NCI-H2171 treated with DMSO at 0.1 percent for 48 hours (cell line): ENCODE measurements around the gene CEP85.
A peak's percentile ranks its signal among the peaks of the same experiment; 100 is the strongest.
"Not testable (repeated sequence)": the region's sequence is repeated elsewhere in the genome, so short reads cannot be mapped to it uniquely, and the experiment has no call there.

Experiments
- DNase-seq: peaks from one replicate; lab custom pipeline; 2025; lab: John Stamatoyannopoulos, UW

CEP85 gene

DNA sequence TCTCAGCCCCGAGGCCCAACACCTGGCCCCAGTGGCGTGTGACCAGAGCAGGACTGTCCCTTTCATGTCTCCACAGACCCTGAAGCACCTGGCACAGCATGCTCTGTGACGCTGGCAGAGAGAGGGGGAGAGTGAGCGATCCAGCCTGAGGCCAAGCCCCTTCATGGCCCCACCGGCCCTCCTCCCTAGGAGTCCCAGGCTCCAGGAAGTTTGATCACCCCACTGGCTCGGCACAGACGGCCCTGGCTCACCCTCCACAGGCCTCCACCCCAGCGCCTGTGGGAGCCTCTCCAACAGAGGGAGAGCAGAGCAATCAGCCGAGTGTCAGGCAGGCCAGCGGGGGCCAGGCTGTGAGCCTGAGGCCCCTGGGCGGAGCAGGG, 56.9 kb downstream of the CEP85 start:
- DNase-seq = no peak

DNA sequence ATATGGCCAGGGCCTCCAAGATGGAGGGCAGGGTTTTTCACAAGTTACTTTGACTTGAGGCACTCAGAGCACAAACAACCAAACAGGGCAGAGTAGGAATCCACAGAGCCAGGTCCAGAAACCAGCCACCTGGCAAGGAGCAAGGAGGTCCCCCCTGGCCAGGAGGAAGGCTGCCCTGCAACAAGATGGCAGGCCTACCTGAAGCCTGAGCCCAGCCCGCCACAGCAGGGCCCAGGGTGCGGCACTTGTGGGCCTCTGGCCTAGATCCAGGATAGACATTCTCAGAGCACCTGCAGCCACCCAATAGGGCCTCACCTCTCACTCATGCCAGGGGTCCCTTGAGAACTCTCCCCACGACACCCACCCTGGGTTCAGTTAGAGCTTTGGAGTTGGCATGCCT, 57.4 kb downstream of the CEP85 start:
- DNase-seq = no peak

DNA sequence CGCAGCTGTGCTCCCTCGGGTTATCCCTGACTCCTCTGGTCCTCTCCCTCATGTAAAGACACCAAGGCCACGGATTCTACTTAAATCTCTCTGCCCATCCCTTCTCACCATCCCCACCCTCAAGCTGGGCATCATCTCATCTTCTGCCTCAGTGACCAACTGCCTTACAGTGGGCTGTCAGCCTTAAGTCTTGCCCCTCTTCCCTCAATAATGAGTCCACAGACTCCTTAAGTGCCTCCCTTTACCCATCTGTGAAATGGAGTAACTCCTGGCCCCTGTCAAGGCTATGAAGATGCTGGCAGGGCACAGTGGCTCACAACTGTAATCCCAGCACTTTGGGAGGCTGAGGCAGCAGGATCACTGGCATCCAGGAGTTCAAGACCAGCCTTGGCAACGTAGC, 57.9 kb downstream of the CEP85 start:
- DNase-seq = no peak

DNA sequence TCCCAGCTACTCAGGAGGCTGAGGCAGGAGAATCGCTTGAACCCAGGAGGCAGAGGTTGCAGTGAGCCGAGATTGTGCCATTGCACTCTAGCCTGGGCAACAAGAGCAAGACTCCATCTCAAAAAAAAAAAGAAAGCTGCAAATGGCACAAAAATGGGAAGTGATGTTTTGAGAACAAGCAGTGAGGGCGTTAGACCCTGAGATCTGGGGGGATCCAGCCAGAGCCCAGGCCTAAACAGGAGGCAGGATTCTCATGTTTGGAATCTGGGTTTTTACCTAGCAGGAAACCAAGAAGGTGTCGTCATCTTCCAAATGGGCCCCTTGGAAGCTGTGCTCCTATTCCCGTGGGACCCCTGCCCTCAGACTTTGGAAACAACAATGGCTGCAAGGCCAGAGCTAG, 58.7 kb downstream of the CEP85 start:
- not testable (repeated sequence) for DNase-seq

GRCh38 chr1:26293911-26294463, 60.0 kb downstream of the CEP85 start:
- DNase-seq = no peak

- DNase-seq = no peak
Observed at GRCh38 chr1:26295194-26296138, 61.5 kb downstream of the CEP85 start.

DNA sequence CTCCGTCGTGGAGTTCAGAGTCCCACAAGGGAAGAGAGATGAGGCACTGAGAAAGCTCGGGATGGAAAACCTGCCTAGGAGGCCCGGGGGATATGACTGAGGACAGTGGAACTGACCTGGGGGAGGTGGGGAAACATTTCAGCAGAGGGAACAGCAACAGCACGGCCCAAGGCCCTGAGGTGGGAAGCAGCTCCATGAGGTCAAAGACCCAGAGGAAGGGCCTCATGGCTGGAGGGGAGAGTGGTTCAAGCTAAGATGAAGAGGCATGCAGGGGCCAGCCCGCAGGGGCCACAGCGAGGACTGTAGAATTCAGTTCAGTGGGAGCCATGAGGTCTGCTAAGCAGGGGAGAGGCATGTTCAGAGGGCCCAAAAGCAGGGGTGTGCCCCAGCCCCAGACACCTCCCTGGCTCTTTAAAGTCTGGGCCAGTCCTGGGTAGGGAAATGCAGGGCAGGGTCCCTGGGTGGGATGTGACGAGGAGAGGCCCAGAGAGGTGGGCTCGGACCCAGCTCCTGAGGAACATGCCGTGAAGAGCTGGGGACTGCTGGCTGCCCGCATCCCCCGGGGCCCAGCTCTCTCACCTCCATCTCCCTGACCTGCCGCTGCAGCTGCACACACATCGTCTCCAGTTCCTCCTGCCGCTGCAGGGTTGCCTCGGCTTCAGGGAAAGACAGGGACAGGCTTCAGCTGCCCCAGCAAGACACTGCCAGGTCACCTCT, 62.5 kb downstream of the CEP85 start:
- no peak for DNase-seq

DNA sequence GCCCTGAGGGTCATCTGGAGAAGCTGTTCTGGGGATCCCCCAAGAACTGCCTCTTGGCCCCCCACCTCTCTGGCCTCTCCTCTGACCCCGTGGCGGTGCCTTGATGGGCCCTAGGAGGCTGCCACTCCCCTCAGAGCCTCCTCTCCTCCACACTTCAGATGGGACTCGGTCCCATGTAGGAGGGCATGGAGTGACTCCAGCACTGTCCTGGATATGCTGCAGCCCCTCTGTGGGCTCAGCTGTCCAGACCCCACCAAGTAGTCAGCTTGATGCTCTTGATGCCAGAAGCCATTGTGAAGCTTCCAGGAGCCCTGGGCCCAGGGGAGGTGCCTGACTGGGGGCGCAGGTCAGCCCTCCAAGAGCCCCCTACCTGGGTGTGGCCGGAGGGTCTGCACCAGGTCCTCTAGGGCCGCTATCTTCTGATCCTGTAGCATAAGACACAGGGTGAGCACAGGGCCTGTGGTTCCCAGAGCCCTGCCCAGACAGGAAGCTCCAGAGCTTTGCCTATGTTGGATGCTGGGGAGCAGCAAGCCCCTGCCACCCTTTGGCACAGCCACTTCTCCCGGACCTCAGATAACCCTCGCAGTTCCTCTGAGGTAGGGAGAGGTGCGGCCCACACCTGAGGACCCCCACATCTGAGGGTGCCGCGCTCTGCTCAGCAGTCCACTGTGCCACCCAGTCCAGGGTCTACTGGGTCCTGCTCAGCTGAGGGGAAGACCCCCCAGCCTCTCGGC, 63.2 kb downstream of the CEP85 start:
- DNase-seq = no peak

DNA sequence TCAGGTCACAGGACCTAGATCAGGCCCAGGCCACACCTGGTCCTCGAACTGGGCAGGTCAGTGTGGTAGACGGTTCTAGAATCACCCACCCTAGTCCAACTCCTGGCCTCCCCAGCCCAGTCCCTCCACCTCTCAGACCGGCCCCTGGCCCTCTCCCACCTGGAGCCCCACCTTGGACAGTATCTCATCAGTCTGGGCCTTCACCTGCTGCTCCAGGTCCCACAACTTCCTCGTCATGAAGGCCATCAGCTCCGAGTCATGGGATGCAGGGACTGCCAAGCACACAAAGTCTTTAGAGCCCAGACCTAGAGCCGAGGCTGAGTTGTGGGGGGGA, 63.8 kb downstream of the CEP85 start:
- DNase-seq = no peak

DNA sequence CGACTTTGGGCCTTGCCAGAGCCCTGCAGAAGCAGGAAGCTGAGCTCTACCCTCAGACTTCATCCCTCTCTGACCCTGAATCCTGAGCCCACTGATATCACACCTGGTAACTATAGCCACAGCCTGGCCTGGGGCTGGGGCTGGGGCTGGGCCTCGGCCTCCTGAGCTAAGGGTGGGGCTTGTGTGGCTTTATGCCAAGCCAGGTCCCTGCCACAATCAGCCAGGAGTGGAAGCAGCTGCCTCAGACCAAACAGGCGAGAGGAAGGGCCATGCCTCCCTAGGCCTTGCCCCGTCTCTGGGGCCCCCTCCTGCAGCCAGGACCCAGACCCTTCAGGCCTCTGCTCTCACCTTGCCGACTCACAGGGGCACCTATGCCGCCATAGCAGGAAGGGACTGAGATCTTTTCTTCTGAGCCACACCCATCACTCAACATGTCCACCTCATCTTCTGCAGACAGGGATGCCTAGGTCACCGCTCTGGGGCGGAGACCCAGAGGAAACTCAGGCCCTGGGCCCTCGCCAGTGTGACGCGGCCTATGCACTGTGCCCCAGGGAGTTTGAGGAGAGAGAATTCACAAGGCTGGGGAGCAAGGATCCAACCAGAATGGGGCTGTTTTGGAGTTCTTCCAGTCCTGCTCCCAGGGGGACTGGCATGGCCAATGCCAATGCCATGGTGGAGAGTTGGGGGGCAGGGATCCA, 66.7 kb downstream of the CEP85 start:
- DNase-seq = no peak

GRCh38 chr1:26302733-26303405, 68.9 kb downstream of the CEP85 start:
- peak; percentile 70 for DNase-seq

DNA sequence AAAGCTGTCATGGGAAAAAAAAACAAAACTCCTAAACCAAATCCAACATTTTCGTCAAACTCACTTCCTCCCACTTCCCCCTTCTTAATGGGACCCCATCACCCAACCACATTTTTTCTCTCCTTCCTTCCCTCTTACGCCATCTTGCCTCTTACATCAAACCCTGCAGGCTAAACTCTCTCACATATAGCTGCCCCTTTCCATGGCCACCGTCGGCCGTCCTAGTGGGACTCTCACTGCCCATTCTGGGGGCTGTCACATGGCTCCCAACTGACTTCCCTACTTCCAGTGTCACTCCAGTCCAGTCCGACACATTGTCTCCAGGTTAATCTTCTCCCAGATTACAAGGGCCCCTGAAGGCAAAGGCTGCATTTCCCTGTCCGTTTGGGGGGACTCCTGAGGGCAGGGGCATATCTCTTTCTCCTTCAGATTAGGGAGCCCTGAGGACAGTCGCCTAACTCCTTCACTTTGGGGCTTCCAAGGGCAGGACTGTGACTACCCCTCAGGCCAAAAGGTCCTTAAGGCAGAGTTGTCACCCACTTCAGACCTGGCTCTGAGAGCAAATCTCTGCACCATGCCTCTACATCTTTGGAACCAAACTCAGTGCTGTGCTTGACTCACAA, 71.8 kb downstream of the CEP85 start:
- DNase-seq = no peak

- DNase-seq = peak; percentile 98
Observed at GRCh38 chr1:26306290-26307229, 72.6 kb downstream of the CEP85 start, which contains the start of gene UBXN11. Gene UBXN11 (minus strand): TSS chr1:26306636. CDS start chr1:26302883, 3,753 bp downstream.

- DNase-seq = no peak
Observed at GRCh38 chr1:26307363-26307781, 73.4 kb downstream of the CEP85 start.

GRCh38 chr1:26307966-26308899, 74.2 kb downstream of the CEP85 start:
- not testable (repeated sequence) for DNase-seq

DNA sequence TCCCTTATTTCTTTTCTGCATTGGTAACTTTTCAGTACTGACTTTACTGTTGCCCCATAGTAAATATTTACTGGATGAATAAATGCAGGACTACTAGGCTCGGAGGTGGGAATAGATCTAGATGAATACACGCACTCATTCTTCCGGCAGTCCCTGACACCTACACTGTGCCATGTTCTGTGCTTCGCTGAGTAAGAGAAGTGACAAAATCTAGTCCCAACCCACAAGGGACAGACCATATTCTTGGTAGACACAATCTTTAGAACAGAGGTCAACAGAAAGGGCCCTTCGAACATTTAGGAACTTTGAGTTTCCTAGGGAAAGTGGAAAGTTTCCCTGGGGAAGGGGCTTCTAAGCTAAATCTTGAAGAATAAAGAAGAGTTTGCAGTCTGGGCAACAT, 80.5 kb downstream of the CEP85 start:
- DNase-seq = no peak

GRCh38 chr1:26315874-26316850, 82.2 kb downstream of the CEP85 start:
- no peak for DNase-seq
